HG03159 (cell line): ENCODE results near the gene EYA3.
A peak's percentile ranks its signal among the peaks of the same experiment; 100 is the strongest.

ENCODE experiments used
- ATAC-seq: cut with Tn5 transposase; IDR thresholded peaks from one replicate; pipeline ENCODE4 v1.9.1; 2021; ENCODE audit warnings: mild to moderate bottlenecking, moderate library complexity; ENCODE audit not compliant: unreplicated experiment

Gene EYA3, protein sequence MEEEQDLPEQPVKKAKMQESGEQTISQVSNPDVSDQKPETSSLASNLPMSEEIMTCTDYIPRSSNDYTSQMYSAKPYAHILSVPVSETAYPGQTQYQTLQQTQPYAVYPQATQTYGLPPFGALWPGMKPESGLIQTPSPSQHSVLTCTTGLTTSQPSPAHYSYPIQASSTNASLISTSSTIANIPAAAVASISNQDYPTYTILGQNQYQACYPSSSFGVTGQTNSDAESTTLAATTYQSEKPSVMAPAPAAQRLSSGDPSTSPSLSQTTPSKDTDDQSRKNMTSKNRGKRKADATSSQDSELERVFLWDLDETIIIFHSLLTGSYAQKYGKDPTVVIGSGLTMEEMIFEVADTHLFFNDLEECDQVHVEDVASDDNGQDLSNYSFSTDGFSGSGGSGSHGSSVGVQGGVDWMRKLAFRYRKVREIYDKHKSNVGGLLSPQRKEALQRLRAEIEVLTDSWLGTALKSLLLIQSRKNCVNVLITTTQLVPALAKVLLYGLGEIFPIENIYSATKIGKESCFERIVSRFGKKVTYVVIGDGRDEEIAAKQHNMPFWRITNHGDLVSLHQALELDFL

DNA sequence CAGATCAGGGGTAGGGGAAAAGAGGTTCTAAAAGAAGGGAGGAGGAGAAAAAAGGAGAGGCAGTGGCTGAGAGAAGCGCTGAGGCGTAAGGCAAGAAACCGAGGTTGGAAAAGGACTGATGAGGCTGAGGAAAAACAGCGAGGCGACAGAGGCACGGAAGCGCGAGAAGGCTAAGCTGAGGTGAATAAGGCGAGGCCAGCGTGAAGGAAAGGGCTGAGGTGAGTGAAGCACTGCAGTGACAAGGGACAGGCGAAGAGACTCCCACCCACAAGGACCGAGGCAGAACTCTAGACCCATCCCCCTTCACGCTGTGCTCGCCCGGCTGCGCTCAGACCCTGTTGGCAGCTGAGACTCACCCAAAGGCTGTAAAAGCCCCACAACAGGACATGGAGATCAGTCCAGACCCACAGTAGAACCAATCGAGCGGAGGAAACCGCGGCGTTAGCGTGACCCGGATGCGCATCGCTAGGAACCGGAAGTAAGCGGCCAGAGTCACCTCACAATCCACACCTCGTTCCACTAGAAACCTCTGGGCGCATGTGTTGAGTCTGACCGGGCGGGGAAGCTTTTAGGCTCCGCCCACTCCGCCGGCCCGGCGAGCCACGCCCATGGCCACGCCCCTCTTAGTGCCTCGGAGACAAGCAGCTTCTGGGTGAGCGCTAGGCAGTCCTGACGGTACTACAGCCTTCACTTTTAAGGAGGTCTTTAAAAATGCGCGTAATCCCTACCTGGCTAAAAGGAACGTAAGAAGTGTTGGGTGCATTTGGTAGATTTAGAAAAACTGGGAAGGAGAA, at the start of gene EYA3:
TSS of gene EYA3 (minus strand) at position 443 of the 794 bp plus-strand sequence. CDS start 30,584 bp downstream, outside the sequence.
- peak; percentile 90 for ATAC-seq

DNA sequence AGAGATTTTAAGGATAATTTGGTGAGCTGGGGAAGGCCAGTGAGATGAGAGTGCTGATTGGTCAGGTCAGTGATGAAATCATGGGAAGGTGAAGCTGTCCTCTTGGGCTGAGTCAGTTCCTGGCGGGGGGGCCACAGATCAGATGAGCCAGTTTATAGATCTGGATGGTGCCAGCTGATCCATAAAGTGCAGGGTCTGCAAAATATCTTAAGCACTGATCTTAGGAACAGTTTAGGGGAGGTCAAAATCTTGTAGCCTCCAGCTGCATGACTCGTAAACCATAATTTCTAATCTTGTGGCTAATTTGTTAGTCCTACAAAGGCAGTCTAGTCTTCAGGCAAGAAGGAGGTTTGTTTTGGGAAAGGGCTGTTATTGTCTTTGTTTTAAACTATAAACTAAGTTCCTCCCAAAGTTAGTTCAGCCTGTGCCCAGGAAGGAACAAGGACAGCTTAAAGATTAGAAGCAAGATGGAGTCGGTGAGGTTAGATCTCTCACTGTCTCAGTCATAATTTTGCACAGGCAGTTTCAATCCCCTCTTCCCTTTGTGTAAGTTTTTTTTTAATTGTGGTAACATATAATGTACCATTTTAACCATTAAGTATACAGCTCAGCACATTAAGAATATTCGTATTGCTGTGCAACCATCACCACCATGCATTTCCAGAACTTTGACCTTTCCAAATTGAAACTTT, 48.7 kb upstream of the EYA3 start:
- no peak for ATAC-seq

DNA sequence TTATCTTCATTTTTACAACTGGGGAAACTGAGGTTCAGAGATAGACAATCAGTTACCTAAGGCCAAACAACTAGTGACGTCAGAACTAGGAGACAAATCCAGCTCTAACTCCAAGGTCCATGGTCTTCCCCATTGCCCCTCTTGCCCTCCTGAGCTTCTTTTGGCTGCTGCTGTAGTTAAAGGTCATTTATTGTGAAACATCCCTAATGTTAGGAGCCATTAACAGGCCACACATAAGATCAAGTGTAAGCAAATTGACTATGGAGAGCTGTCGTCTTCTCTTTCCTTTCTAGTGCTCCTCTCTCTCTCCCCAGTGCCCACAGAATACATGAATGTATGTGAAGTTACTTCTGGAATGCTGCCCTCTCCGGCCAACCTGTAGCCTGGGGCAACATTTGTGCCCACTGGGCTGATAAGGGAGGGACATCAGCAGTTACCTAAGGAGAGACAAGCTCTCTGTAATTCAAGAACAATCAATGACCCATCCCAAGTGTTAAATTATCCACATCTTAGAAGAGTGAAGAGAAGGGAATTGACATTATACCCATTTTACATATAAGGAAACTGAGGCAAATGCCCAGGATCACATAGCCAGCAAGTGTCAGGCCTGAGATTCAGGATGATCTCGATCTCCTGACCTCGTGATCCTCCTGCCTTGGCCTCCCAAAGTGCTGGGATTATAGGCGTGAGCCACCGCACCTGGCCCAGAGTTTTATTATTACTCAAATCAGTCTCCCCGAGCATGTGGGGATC, 47.9 kb upstream of the EYA3 start:
- ATAC-seq = no peak

DNA sequence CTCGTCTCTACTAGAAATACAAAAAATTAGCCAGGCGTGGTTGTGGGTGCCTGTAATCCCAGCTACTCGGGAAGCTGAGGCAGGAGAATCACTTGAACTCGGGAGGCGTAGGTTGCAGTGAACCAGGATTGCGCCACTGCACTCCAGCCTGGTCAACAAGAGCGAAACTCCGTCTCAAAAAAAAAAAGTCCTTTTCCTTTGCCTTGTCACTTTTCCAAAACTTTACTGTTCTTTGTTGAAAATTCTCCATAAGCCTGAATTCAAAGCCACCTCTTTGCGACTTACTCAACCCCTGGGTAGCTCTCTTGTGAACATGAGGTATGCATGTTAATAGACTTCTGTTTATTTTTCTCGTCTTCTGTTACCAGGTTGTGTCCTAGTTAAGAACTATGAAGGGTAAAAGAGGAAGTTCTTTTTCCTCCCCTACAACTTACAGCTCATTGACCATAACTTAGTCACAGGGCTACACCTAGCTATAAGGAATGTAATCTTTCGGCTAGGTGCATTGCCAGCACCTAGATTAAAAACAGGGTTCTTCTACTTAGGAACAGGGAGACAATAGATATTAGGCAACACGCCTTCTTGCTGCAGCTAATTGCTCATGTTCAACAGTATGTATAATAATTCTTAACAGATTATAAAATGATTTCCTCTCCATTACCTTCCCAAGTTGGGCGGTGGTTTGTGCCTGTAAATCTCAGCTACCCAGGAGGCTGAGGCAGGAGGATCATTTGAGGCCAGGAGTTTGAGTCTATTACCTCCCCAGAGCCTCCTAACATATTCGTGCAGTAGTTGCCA, 47.2 kb upstream of the EYA3 start:
- ATAC-seq = no peak

DNA sequence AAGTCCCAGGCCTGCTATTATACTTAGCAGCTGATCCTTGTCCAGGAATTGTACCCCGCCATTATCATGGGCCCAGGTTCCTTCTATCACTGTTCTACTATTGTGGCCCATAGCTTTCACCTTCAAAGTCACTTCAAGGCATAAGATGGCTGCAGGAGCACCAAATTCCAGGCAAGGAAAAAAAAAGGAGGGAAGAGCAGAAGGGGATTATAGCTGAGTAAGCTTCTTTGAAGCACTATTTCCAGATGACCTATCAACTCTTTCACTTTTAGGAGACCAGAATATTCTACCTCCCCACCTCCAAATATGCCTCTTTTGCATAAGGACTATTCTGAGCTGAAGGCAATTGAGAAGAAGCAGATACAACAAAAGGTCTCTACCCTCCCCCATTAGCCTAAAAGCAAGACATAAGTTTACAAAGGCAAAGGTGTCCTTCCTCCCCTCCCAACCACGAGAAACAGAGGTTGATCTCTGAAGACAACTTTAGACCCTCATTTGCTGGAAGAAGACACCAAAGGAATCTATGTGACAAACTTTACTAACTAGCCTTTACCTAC, 46.3 kb upstream of the EYA3 start:
- no peak for ATAC-seq

DNA sequence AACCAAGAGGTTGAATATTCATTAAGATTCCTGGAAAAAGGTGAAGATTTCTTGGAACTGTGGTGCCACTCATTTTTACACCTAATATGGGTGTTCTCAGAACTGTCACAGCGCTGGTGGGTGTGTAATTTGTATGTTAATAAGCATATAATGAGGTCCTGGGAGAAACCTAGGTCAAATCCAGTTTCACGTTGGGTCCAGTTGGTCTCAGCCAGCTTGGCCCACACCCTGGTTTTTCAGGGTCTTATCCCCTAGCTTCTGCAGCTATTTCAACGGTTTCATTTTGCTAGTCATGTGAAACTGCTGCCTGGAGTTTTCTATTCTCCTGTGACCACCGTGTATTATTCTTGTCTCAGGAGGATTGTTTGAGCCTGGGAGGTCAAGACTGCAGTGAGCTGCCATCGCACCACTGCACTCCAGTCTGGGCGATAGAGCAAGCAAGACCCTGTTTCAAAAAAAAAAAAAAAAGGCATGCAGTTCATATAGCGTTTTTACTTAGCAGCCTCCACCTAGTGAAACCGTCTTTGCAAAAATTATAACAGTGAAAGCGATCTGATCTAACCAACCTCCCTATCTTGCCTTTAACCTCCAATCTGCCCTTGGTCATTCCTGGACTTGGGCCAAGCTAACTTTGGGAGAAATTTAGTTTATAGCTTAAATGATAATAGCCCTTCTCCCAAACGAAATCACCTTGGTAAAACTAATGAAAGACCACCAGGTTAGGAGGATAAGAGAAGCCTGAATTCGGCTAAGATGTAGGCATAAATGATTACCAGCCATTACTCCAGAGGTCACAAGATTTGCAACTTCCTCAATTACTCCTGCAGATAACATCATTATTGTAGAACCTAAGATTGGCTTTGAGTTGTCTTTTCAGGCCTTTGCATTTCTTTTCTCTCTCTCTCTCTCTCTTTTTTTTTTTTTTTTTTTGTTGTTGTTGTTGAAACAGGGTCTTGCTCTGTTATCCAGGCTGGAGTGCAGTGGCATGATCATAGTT, 44.1 kb upstream of the EYA3 start:
- no peak for ATAC-seq

DNA sequence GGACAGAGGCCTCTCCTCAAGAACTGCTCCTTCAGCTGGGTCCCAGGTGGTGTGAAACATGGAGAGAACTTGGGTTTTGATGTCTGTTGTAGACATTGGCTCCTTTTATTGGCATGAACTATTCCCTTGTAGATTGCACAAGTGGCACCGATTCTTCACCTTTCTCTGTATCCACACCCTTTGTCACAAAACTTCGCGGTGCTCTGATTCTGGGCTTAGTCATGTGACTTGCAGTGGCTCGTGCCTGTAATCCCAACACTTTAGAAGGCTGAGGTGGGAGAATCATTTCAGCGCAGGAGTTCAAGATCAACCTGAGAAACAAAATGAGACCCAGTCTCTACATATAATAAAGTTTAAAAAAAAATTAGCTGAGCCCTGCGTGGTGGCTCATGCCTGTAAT, 42.5 kb upstream of the EYA3 start:
- ATAC-seq = no peak

DNA sequence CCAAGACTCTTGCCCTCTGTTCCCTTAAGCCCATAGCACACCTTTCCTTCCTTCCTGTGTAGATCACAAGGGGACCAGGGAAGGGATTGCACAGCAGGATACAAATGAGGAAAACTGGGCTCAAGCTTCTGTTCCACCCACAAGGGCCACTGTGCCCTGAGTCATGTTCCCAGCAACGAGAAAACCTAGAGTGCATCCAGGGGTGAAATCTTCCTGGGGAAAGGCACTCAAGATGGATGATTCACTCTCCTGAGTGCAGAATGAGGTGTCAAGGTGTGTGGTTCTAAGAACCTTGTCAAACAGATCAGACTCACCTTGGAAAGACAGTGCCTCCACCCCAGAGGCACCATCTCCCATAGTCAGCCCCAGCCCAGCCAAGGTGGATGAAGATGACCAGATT, 40.7 kb upstream of the EYA3 start:
- ATAC-seq = no peak

DNA sequence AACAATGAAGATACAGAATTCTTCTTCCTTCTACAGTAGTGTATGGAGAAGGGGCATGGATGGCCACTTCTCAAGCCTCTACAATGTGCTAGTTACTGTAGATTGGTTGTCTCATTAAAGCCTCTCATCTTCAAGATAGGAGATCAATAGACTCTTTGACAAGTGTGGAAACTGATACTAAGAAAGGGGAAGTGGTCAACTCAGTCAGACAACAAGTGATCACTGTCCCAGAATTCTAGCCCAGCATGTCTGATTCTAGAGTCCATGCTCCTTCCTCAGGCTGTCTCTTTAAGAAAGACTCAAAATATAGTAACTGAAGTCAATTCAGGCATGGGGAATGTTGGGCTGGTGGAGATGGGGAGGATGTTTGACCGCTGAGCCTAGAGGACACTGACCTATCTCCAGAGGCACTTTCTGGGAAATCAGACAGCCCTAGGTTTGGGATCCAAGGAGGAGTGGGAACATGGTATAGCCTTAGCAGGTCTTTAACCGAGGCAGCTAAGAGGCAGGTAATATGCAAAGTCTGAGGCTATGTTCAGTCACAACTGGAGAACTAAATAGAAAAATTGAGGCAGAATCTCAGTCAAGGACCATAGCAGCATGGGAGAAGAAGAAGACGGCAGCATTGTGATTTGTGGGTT, 39.3 kb upstream of the EYA3 start:
- peak; percentile 86 for ATAC-seq

DNA sequence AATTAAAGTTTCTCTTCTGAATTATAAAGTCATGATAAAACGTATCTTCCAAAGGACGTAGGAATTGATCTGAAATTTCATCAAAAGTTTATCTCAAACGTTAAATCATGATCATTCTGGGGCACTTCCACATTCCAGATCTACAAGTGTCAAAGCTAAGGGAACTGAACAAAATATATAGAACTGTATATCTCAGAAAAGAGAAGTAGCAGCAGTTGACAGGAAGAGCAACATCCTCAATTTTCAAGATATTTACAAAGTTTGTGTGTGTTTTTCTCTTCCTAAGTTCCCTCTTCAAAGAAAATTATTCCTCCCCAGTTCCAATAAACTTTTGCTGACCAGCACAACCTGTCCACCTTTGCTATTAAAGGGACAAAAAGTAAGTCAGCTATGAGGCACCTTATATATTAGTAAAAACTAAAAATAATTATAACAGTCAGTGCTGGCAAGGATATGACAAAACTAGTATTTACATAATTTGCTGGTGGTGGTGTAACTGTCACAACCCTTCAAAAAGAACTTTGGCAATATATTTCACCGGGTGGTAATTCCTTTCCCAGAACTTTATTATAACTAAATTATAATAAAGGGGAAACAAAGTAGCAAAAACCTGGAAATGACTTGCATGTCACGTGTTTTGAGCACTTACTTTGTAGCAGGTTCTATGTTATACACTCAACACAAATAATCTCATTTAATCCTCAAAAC, 38.5 kb upstream of the EYA3 start:
- ATAC-seq = no peak

DNA sequence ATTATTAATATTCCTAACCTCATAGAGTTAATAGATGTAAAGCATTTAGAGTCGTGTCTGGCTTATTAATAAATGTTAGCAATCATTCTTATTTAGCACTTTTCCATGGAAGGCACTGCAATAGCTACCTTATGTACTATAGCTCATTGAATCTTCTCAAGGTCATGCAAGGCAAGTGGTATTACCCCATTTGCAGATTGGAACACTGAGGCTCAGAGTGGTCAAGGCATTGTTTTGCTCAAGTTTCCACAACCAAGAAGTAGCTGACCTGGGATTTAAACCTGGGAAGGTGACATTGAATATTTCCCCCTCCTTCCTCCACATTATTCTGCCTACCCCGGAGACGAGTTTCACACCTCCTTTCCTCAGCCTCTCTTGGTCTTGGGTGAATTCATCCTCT, 37.8 kb upstream of the EYA3 start:
- no peak for ATAC-seq

DNA sequence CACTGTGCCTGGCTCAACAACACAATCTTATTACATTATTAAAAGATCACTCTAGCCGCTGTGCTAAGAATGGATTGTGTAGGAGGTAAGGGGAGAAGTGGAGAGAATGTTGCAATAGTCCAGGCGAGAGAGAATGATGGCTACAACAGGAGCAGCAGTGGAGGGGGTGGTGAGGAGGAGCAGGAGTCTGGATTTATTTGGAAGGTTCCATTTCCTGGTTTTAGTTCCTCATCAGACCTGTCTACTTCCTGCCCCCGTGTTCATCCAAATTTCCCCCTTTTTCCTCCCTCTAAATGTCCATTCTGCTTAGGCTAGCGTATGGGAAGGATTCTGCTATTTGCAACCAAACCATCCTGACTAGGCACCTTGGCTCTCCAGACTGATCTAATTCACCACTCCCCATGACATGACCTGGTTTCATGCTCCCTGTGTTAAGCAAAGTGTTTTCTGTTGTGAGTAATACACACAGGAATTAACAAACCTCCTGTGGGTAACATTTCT, 35.1 kb upstream of the EYA3 start:
- ATAC-seq = no peak

DNA sequence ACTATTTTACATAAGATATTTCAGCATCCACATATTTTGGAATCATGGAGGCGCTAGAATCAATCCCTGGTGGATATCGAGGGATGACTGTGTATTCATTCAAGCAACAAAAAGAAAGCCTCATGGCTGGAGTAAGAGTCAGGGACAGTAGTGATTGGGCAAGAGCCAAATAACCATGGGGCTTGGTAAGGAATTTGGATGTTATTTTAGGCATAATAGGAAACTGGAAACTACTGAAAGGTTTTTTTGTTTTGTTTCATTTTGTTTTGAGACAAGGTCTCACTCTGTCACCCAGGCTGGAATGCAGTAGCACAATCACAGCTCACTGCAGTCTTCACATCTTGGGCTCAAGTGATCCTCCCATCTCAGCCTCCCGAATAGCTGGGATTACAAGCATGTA, 33.8 kb upstream of the EYA3 start:
- no peak for ATAC-seq

DNA sequence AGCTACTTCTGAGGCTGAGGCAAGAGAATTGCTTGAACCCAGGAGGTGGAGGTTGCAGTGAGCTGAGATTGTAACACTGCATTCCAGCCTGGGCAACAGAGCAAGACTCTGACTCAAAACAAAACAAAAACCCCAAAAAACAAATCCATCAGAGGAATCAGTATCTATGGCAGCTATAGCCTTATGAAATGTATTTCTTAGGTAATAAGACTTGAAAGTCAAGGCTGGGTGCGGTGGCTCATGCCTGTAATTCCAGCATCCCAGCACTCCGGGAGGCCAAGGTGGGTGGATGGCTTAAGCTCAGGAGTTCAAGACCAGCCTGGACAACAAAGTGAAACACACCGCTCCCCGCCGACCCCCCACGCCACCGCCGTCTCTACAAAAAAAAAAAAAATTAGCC, 31.1 kb upstream of the EYA3 start:
- ATAC-seq = no peak

DNA sequence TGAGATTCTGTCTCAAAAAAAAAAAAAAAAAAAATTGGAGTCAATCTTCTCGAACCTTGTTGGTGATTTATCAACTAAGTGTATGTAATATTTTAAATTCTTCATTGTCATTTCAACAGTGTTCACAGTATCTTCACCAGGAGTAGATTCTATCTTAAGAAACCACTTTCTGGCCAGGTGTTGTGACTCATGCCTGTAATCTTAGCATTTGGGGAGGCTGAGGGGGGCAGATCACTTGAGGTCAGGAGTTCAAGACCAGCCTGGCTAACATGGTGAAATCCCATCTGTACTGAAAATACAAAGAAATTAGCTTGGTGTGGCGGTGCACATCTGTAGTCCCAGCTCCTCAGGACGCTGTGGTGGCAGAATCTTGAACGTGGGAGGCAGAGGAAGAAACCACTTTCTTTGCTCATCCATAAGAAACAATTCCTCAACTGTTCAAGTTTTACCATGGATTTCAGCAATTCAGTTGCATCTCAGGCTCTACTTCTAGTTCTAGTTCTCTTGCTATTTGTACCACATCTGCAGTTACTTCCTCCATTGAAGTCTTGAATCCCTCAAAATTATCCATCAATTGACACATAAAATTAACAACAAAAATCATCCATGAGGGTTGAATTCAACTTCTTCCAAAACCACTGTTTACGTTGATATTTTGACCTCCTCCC, 30.4 kb upstream of the EYA3 start:
- ATAC-seq = no peak

DNA sequence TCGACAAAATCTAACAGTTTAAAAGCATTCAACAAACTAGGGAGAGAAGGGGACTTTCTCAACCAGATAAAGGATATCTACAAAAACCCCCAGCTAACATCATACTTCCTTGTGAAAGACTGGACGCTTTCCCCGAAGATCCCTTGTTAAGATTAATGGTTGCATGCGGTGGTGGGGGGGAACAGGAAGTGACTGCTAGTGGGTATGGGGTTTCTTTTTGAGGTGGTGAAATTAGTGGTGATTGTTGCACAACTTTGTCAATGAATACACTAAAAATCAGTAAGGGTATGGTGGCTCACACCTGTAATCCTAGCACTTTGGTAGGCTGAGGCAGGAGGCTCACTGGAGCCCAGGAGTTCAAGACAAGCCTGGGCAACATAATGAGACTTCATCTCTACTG, 26.9 kb upstream of the EYA3 start:
- no peak for ATAC-seq
